ENCODE data around the gene CDK5RAP2.

Gene CDK5RAP2

DNA sequence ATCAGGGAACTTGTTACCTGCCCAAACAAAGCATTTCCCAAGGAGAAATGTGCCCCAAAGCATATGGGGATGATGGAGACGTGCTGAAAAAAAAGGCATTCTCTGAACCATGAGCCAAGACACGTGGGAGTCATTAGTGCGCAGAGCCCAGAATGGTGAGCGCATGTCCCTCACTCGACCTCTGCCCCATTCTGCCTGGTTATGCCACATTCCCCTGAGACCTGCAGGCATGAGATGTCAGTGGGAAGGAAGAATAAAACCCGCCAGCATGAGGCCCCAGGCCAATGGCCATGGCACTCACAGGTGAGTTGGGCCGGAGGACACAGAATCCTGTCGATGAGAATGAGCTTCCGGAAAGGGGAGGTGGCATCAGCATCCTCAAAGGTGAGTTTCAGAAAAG lies 228.9 kb downstream of the CDK5RAP2 start:
- Histone ChIP-seq H3K4me2 (ENCODE audit: insufficient read depth, low read length) (no peak overlapping the region), H4K20me1 (ENCODE audit: insufficient read depth, low read length) (no peaks in the 10 kb centered on the region), H3K9me3 (ENCODE audit: insufficient read depth, low read length, severe bottlenecking) (no peaks in the 10 kb centered on the region), H3K4me1 (ENCODE audit: insufficient read depth, low read length) (no peaks in the 10 kb centered on the region), H3K79me2 (ENCODE audit: insufficient read depth, low read length) (no peaks in the 10 kb centered on the region), H3K4me3 (ENCODE audit: low read depth in 1 of 2, low read length in 2 of 2) (no peak overlapping the region), H3K9ac (ENCODE audit: low read depth, low read length) (no peak overlapping the region), H3K27me3 (ENCODE audit: insufficient read depth, low read length, poor library complexity) (no peaks in the 10 kb centered on the region), H2AFZ (ENCODE audit: low read depth, low read length) (no peak overlapping the region), H3K27ac (ENCODE audit: low read length) (no peak overlapping the region), H3K36me3 (ENCODE audit: insufficient read depth, low read length) (no peaks in the 10 kb centered on the region)
- ATAC-seq (ENCODE audit: insufficient read depth, low read depth) = no peak
- no peak for DNase-seq
- no peak for TF ChIP-seq CTCF (IDR thresholded peaks at IDR 0.05; ENCODE audit: borderline replicate concordance, extremely low read depth, low read length, poor library complexity, severe bottlenecking)
- no peak for TF ChIP-seq EZH2 (IDR thresholded peaks at IDR 0.05; ENCODE audit: borderline replicate concordance, low read depth, low read length, severe bottlenecking)

GRCh38 chr9:120350596-120350995 lies 229.4 kb downstream of the CDK5RAP2 start:
- DNase-seq = no peak
- H3K9ac ChIP-seq (ENCODE audit: low read depth, low read length) = no peak overlapping the region
- H3K4me3 ChIP-seq (ENCODE audit: low read depth in 1 of 2, low read length in 2 of 2) = no peak overlapping the region
- no peaks in the 10 kb centered on the region for H3K4me1 ChIP-seq (ENCODE audit: insufficient read depth, low read length)
- no peak overlapping the region for H3K4me2 ChIP-seq (ENCODE audit: insufficient read depth, low read length)
- H3K27ac ChIP-seq (ENCODE audit: low read length) = no peak overlapping the region
- no peak for ATAC-seq (ENCODE audit: insufficient read depth, low read depth)
- no peaks in the 10 kb centered on the region for H4K20me1 ChIP-seq (ENCODE audit: insufficient read depth, low read length)
- H3K36me3 ChIP-seq (ENCODE audit: insufficient read depth, low read length) = no peaks in the 10 kb centered on the region
- H3K9me3 ChIP-seq (ENCODE audit: insufficient read depth, low read length, severe bottlenecking) = no peaks in the 10 kb centered on the region
- TF ChIP-seq CTCF (IDR thresholded peaks at IDR 0.05; ENCODE audit: borderline replicate concordance, extremely low read depth, low read length, poor library complexity, severe bottlenecking) (no peak), EZH2 (IDR thresholded peaks at IDR 0.05; ENCODE audit: borderline replicate concordance, low read depth, low read length, severe bottlenecking) (no peak)
- H3K27me3 ChIP-seq (ENCODE audit: insufficient read depth, low read length, poor library complexity) = no peaks in the 10 kb centered on the region
- H2AFZ ChIP-seq (ENCODE audit: low read depth, low read length) = no peak overlapping the region
- no peaks in the 10 kb centered on the region for H3K79me2 ChIP-seq (ENCODE audit: insufficient read depth, low read length)

DNA sequence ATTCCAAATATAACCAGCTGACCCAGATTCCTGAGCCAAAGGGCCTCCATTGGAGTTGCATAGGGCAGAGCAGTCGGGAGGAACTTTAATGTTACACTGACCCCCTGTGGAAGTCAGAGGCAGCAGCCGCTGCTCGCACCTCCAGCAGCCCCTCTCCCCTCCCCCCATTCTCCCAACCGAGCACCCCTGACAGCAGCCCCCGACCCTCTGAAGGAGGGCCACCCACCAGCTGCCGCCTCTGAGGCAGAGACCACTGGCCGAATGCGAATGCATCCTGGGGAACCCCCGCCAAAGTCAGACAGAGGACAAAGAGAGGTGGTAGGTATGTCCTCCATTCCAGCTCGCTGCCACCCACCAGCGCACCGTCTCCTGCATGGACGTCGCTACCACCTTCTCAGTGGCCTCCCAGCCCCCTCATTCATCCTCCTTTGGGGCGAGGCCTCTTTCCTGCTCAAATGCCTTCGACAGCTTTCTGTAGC lies 231.0 kb downstream of the CDK5RAP2 start:
- no peak overlapping the region for H2AFZ ChIP-seq (ENCODE audit: low read depth, low read length)
- H3K4me3 ChIP-seq (ENCODE audit: low read depth in 1 of 2, low read length in 2 of 2) = no peak overlapping the region
- DNase-seq = peak; percentile 33
- no peaks in the 10 kb centered on the region for H3K4me1 ChIP-seq (ENCODE audit: insufficient read depth, low read length)
- no peak overlapping the region for H3K27ac ChIP-seq (ENCODE audit: low read length)
- no peaks in the 10 kb centered on the region for H3K9me3 ChIP-seq (ENCODE audit: insufficient read depth, low read length, severe bottlenecking)
- no peaks in the 10 kb centered on the region for H3K27me3 ChIP-seq (ENCODE audit: insufficient read depth, low read length, poor library complexity)
- no peaks in the 10 kb centered on the region for H4K20me1 ChIP-seq (ENCODE audit: insufficient read depth, low read length)
- no peak overlapping the region for H3K4me2 ChIP-seq (ENCODE audit: insufficient read depth, low read length)
- TF ChIP-seq EZH2 (IDR thresholded peaks at IDR 0.05; ENCODE audit: borderline replicate concordance, low read depth, low read length, severe bottlenecking) (no peak), CTCF (IDR thresholded peaks at IDR 0.05; ENCODE audit: borderline replicate concordance, extremely low read depth, low read length, poor library complexity, severe bottlenecking) (peak; percentile 67)
- no peaks in the 10 kb centered on the region for H3K36me3 ChIP-seq (ENCODE audit: insufficient read depth, low read length)
- peak; percentile 55; the same call in 1 of the 3 replicates for ATAC-seq (ENCODE audit: insufficient read depth, low read depth)
- no peaks in the 10 kb centered on the region for H3K79me2 ChIP-seq (ENCODE audit: insufficient read depth, low read length)
- H3K9ac ChIP-seq (ENCODE audit: low read depth, low read length) = no peak overlapping the region

DNA sequence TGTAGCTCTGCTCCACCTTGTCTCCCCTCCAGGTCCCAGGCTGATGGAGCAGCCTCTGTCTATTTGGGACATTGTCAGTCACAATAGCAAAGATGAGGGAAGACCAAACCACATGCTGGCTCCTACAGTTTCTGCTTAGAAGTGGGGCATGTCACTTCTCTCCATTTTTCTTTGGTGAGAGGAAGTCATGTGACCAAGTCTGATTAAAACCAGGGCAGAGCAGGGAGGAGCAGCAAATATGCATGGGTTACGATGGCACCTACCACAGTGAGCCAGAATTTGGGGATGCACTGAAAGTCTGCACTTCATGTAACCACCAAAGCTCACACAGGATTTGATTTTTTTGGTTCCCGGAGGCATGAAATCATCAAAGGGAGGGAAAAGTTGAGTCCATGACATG lies 234.6 kb downstream of the CDK5RAP2 start:
- no peak overlapping the region for H3K27ac ChIP-seq (ENCODE audit: low read length)

More for the DNA sequence above, 234.6 kb downstream of the CDK5RAP2 start:
- no peak for TF ChIP-seq CTCF (IDR thresholded peaks at IDR 0.05; ENCODE audit: borderline replicate concordance, extremely low read depth, low read length, poor library complexity, severe bottlenecking)
- TF ChIP-seq EZH2 (IDR thresholded peaks at IDR 0.05; ENCODE audit: borderline replicate concordance, low read depth, low read length, severe bottlenecking) = no peak
- DNase-seq (no peak), ATAC-seq (ENCODE audit: insufficient read depth, low read depth) (peak; percentile 37; the same call in 1 of the 3 replicates)
- no peaks in the 10 kb centered on the region for H4K20me1 ChIP-seq (ENCODE audit: insufficient read depth, low read length)
- no peak overlapping the region for H3K4me2 ChIP-seq (ENCODE audit: insufficient read depth, low read length)
- no peaks in the 10 kb centered on the region for H3K36me3 ChIP-seq (ENCODE audit: insufficient read depth, low read length)
- no peaks in the 10 kb centered on the region for H3K79me2 ChIP-seq (ENCODE audit: insufficient read depth, low read length)
- H3K9ac ChIP-seq (ENCODE audit: low read depth, low read length) = no peak overlapping the region
- no peak overlapping the region for H3K4me3 ChIP-seq (ENCODE audit: low read depth in 1 of 2, low read length in 2 of 2)
- peak overlapping the region; percentile 45; the same call in 1 of the 2 replicates for H2AFZ ChIP-seq (ENCODE audit: low read depth, low read length)
- H3K9me3 ChIP-seq (ENCODE audit: insufficient read depth, low read length, severe bottlenecking) = no peaks in the 10 kb centered on the region
- H3K4me1 ChIP-seq (ENCODE audit: insufficient read depth, low read length) = no peaks in the 10 kb centered on the region
- no peaks in the 10 kb centered on the region for H3K27me3 ChIP-seq (ENCODE audit: insufficient read depth, low read length, poor library complexity)
